Sciatic nerve (tissue), 1 donor: ENCODE measurements around the gene SLC38A9. TPM values are rescaled to one million over a fixed set of nuclear protein-coding genes. Genes with fewer than 3 reads are reported as not detected.

ENCODE experiments used
- total RNA-seq: library from RNA; stranded (reverse); fragmentation: NEBNext Ultra II Directional; extraction: Animal tissue kit (Norgen Biotek cat#: 25700); gene quantifications from one replicate; pipeline ENCODE4 v1.2.1, GENCODE V29; 2021
- donor health status: DM: no; HTN: no; CAD: no.

The SLC38A9 gene
- total RNA-seq, 1 donor from 2014 or later, result 29.2 TPM

Other genes with a start within 250 kb of the SLC38A9 start
- gene PLPP1, start 177.4 kb downstream of the SLC38A9 start, total RNA-seq, result 79.5 TPM
- gene DDX4, start 25.7 kb upstream of the SLC38A9 start, total RNA-seq, result not detected
- not detected for gene IL31RA, start 139.0 kb upstream of the SLC38A9 start, total RNA-seq